ENCODE results near the gene POLE4.

POLE4 gene

DNA sequence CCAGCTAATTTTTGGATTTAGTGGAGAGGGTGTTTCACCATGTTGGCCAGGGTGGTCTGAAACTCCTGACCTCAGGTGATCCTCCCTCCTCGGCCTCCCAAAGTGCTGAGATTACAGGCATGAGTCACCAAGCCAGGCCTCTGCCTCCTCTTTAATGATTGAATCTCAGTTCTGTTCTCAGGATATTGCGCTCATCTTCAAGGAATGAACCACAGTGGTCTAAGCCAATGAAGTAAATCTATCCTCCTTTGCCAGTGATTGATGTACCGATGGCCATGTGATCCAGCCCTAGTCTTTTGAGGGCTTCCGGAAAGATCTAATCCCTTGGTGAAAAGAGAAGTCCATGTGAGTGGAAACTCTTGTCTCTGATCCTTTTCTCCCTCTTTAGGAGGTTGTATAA, 48.6 kb downstream of the POLE4 start:
- TF ChIP-seq SPI1 (IDR thresholded peaks at IDR 0.05; ENCODE audit: low read depth, low read length) (no peak), PAX5 (IDR thresholded peaks at IDR 0.05; ENCODE audit: insufficient read depth, low read length, severe bottlenecking) (no peak), POLR2AphosphoS5 (IDR thresholded peaks at IDR 0.05; ENCODE audit: low read depth, low read length) (no peak), POU2F2 (IDR thresholded peaks at IDR 0.05; ENCODE audit: low read depth, low read length) (no peak), POLR2A (IDR thresholded peaks at IDR 0.05; ENCODE audit: low read depth, low read length) (no peak), TAF1 (IDR thresholded peaks at IDR 0.05; ENCODE audit: low read depth, low read length) (no peak)
- no peak for DNase-seq (ENCODE audit: insufficient read length, low spot score)
- no peak for FAIRE-seq

DNA sequence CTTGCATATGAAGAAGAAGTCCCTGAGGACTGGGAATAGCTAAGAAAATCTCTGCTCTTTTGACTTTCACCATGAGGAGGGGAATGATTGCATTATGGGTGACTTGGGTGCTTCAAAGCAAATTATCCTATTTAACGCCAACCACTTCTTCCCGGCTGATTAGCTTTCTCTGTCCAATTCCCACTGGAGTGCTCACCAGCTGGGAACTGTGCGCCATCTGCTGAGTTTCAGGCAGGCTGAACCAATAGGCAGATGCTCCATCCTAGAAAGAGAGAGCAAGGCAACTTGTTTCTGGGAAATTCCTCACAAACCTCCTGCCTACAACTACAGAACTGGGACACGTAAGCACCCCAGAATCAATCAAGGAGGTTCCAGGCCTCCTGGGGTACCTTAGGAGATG, 49.4 kb downstream of the POLE4 start:
- no peak for FAIRE-seq
- DNase-seq (ENCODE audit: insufficient read length, low spot score) = no peak
- TF ChIP-seq POLR2A (IDR thresholded peaks at IDR 0.05; ENCODE audit: low read depth, low read length) (no peak), TAF1 (IDR thresholded peaks at IDR 0.05; ENCODE audit: low read depth, low read length) (no peak), POU2F2 (IDR thresholded peaks at IDR 0.05; ENCODE audit: low read depth, low read length) (no peak), PAX5 (IDR thresholded peaks at IDR 0.05; ENCODE audit: insufficient read depth, low read length, severe bottlenecking) (no peak), SPI1 (IDR thresholded peaks at IDR 0.05; ENCODE audit: low read depth, low read length) (no peak), POLR2AphosphoS5 (IDR thresholded peaks at IDR 0.05; ENCODE audit: low read depth, low read length) (no peak)

DNA sequence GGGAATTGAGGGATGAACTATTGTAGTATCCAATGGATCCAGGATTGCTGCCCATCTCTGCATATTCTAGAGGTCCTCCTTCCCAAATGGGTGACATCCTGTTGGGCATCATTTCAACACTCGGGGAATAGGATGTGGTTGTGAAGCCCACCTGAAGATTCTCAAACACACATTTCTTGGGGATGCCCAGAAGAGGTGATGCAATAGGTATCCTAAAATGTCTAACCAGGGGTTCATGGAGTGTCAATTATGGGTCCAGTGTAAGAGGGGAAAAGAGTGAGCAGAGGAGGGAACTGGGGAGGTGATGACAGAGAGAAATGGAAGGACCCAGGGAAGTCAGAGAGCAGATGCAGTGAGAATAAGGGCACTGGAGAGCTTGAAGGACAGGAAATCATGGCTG, 52.1 kb downstream of the POLE4 start:
- FAIRE-seq (no peak), DNase-seq (ENCODE audit: insufficient read length, low spot score) (no peak)
- no peak for TF ChIP-seq POLR2AphosphoS5 (IDR thresholded peaks at IDR 0.05; ENCODE audit: low read depth, low read length)
- no peak for TF ChIP-seq TAF1 (IDR thresholded peaks at IDR 0.05; ENCODE audit: low read depth, low read length)
- TF ChIP-seq SPI1 (IDR thresholded peaks at IDR 0.05; ENCODE audit: low read depth, low read length) = no peak
- TF ChIP-seq POU2F2 (IDR thresholded peaks at IDR 0.05; ENCODE audit: low read depth, low read length) = no peak
- no peak for TF ChIP-seq POLR2A (IDR thresholded peaks at IDR 0.05; ENCODE audit: low read depth, low read length)
- TF ChIP-seq PAX5 (IDR thresholded peaks at IDR 0.05; ENCODE audit: insufficient read depth, low read length, severe bottlenecking) = no peak

DNA sequence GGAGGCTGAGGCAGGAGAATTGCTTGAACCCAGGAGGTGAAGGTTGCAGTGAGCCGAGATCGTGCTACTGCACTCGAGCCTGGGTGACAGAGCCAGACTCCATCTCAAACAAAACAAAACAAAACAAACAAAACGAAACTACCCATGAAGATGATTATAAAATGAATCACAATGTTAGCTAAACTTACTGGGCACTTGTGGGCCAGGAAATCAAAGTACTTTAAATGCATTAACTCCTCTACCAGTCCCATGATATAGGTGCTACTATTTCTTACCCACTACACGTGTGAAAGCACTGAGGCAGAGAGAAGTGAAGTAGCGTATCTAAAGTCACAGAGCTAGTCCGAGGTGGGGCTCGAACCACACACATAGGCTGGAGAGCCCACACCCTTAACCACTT, 53.6 kb downstream of the POLE4 start:
- TF ChIP-seq POLR2A (IDR thresholded peaks at IDR 0.05; ENCODE audit: low read depth, low read length) (no peak), POLR2AphosphoS5 (IDR thresholded peaks at IDR 0.05; ENCODE audit: low read depth, low read length) (no peak)
- DNase-seq (ENCODE audit: insufficient read length, low spot score) (no peak), FAIRE-seq (no peak)

DNA sequence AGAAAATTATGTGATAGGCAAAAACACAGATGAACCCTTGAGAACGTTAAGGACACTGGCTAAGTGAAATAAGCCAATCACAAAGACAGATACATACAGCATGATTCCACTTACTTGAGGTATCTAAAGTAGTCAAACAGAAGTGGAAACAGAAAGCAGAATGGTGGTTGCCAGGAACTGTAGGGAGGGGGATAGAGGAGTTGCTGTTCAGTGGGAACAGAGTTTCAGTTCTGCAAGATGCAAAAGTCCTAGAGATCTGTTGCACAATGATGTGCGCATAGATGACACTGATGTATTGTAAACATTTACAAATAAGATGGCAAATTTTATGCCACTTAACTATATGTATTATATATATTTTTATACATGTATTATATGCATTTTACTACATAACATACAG, 59.7 kb downstream of the POLE4 start:
- TF ChIP-seq TAF1 (IDR thresholded peaks at IDR 0.05; ENCODE audit: low read depth, low read length) (no peak), SPI1 (IDR thresholded peaks at IDR 0.05; ENCODE audit: low read depth, low read length) (peak; percentile 45)
- no peak for FAIRE-seq
- DNase-seq (ENCODE audit: insufficient read length, low spot score) = no peak
